Endothelial cell (in vitro differentiated cells): ENCODE data around the gene FOXQ1. TPM values are rescaled to one million over a fixed set of nuclear protein-coding genes. Genes with fewer than 3 reads are reported as not detected.

Experiments used
- DNase-seq: peaks from one replicate; pipeline ENCODE4 v3.0.0; 2021; ENCODE audit warnings: low spot score
- H3K27ac Mint-ChIP-seq: one replicate; pipeline ENCODE4 v1.8.0; 2021; ENCODE audit warnings: mixed read lengths, inconsistent platforms; ENCODE audit not compliant: unreplicated experiment
- H3K27me3 Mint-ChIP-seq: one replicate; pipeline ENCODE4 v1.8.0; 2021; ENCODE audit warnings: mild to moderate bottlenecking, moderate library complexity, mixed read lengths, inconsistent platforms; ENCODE audit not compliant: unreplicated experiment
- H3K36me3 Mint-ChIP-seq: one replicate; pipeline ENCODE4 v1.8.0; 2021; ENCODE audit warnings: mild to moderate bottlenecking, low read depth, mixed read lengths, inconsistent platforms; ENCODE audit not compliant: unreplicated experiment
- H3K4me1 Mint-ChIP-seq: one replicate; pipeline ENCODE4 v1.8.0; 2021; ENCODE audit warnings: mild to moderate bottlenecking, mixed read lengths, inconsistent platforms; ENCODE audit not compliant: unreplicated experiment
- H3K4me3 Mint-ChIP-seq: one replicate; pipeline ENCODE4 v1.8.0; 2021; ENCODE audit warnings: mild to moderate bottlenecking, mixed read lengths, inconsistent platforms; ENCODE audit not compliant: unreplicated experiment
- H3K9me3 Mint-ChIP-seq: one replicate; pipeline ENCODE4 v1.8.0; 2021; ENCODE audit warnings: mixed read lengths, inconsistent platforms; ENCODE audit not compliant: unreplicated experiment
- total RNA-seq: library from RNA; stranded (reverse); fragmentation: NEBNext Ultra II Directional; extraction: Animal tissue kit (Norgen Biotek cat#: 25700); gene quantifications from one replicate; pipeline ENCODE4 v1.2.1, GENCODE V29; 2021; ENCODE audit not compliant: unreplicated experiment
- TF ChIP-seq, protein P1 (sequence below): fragments of 200-600 bp; sonication (generic); IDR thresholded peaks from one replicate; pipeline ENCODE4 v1.5.0; 2021; ENCODE audit warnings: antibody characterized with exemption; ENCODE audit not compliant: unreplicated experiment

FOXQ1 gene
- total RNA-seq, 1 donor from 2014 or later, result 0.67 TPM

DNA sequence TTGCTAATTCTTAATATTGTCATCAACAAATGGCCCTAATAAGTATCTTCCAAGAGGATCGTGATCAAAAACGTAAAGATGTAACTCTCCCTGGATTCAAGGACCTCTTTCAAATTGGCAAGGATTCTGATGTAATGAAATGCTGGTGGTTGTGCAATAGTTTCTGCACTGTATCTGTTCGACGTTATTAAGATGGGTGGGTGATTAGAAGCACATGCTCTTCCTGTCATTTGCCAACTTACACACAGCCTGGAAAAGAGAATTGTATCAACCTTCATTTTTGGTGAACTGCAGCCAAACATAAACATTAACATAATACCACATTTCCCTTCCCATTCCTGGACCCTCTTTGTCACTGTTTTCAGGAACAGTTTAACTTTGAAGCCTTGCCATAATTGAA, 9.8 kb downstream of the FOXQ1 start:
- Mint-ChIP-seq H3K9me3 (no peaks in the 10 kb centered on the region), H3K27me3 (peaks cover 3% of the 10 kb centered on the region), H3K27ac (no peak overlapping the region), H3K36me3 (no peaks in the 10 kb centered on the region), H3K4me1 (peaks cover 14% of the 10 kb centered on the region), H3K4me3 (no peak overlapping the region)
- TF ChIP-seq, protein P1, sequence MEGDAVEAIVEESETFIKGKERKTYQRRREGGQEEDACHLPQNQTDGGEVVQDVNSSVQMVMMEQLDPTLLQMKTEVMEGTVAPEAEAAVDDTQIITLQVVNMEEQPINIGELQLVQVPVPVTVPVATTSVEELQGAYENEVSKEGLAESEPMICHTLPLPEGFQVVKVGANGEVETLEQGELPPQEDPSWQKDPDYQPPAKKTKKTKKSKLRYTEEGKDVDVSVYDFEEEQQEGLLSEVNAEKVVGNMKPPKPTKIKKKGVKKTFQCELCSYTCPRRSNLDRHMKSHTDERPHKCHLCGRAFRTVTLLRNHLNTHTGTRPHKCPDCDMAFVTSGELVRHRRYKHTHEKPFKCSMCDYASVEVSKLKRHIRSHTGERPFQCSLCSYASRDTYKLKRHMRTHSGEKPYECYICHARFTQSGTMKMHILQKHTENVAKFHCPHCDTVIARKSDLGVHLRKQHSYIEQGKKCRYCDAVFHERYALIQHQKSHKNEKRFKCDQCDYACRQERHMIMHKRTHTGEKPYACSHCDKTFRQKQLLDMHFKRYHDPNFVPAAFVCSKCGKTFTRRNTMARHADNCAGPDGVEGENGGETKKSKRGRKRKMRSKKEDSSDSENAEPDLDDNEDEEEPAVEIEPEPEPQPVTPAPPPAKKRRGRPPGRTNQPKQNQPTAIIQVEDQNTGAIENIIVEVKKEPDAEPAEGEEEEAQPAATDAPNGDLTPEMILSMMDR, result no peak
- DNase-seq, result no peak

DNA sequence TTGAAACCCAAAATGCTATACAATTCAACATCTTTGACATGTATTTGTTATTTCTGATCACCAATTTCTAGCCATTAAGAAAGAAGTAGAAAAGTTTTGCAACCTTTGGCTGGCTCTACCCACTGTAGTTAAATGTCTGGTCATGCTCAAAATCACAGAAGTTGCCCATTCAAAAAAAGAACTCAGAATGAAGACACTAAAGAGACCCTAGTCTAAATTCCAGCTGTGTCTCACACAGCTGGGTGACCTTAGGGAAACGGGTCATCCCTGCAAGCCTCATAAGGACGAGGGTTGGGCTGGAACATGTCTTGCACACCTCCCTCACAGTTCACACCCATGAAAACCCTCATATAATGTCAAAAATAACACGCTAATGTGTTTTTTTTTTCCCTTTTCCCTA, 10.3 kb downstream of the FOXQ1 start:
- Mint-ChIP-seq H3K4me1 (peaks cover 18% of the 10 kb centered on the region), H3K9me3 (no peaks in the 10 kb centered on the region)

GRCh38 chr6:1322696-1323219, 10.9 kb downstream of the FOXQ1 start:
- TF ChIP-seq, protein P1, result no peak
- H3K9me3 Mint-ChIP-seq, result no peaks in the 10 kb centered on the region
- no peak overlapping the region for H3K27ac Mint-ChIP-seq
- H3K27me3 Mint-ChIP-seq, result peaks cover 3% of the 10 kb centered on the region
- no peak for DNase-seq
- H3K36me3 Mint-ChIP-seq, result no peaks in the 10 kb centered on the region
- H3K4me1 Mint-ChIP-seq, result peaks cover 18% of the 10 kb centered on the region
- no peak overlapping the region for H3K4me3 Mint-ChIP-seq

More for the DNA sequence above, 10.3 kb downstream of the FOXQ1 start:
- TF ChIP-seq, protein P1, result no peak
- no peak for DNase-seq
- no peak overlapping the region for H3K4me3 Mint-ChIP-seq
- H3K36me3 Mint-ChIP-seq, result no peaks in the 10 kb centered on the region
- peaks cover 3% of the 10 kb centered on the region for H3K27me3 Mint-ChIP-seq
- H3K27ac Mint-ChIP-seq, result no peak overlapping the region

DNA sequence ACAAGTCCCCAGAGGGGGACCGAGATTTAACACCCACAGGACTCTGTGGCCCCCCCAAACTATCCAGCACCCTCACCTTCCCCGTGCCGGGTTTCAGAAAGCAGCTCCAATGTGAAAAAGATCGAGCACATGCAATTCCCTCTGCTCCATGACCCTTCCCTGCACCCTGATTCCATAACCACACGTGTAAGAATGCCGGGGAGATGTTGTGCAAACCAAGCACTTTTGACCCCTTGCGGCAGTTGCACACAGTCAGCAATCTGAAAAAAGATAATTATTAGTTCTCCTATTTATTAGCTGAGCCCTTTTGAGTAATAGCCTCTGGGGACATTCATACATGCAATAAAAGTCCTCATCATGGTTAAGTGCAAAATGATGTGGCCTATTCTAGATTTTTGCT, 13.0 kb downstream of the FOXQ1 start:
- Mint-ChIP-seq H3K27ac (no peak overlapping the region), H3K36me3 (no peaks in the 10 kb centered on the region), H3K4me1 (peaks cover 18% of the 10 kb centered on the region), H3K9me3 (no peaks in the 10 kb centered on the region), H3K27me3 (peaks cover 3% of the 10 kb centered on the region), H3K4me3 (no peak overlapping the region)
- DNase-seq, result no peak
- TF ChIP-seq, protein P1, result no peak

GRCh38 chr6:1325461-1326309, 13.8 kb downstream of the FOXQ1 start:
- DNase-seq, result no peak
- TF ChIP-seq, protein P1, result no peak
- peaks cover 18% of the 10 kb centered on the region for H3K4me1 Mint-ChIP-seq
- H3K27ac Mint-ChIP-seq, result no peak overlapping the region
- H3K36me3 Mint-ChIP-seq, result no peaks in the 10 kb centered on the region
- H3K27me3 Mint-ChIP-seq, result peaks cover 3% of the 10 kb centered on the region
- H3K4me3 Mint-ChIP-seq, result no peak overlapping the region
- no peaks in the 10 kb centered on the region for H3K9me3 Mint-ChIP-seq
